Lower leg skin (tissue), 3 donors: ENCODE results near the gene RAP1GAP2.

Experiments used
- CTCF ChIP-seq, 3 donors: fragments of 450-650 bp; IDR thresholded peaks; one replicate each; pipeline ENCODE4 v1.5.1; 2016; ENCODE audit warnings: antibody characterized with exemption in 3 of 3, mild to moderate bottlenecking in 3 of 3, moderate library complexity in 2 of 3
- POLR2A ChIP-seq, 2 donors: fragments of 450-650 bp; IDR thresholded peaks; one replicate each; pipeline ENCODE4 v1.6.1; 2016 to 2017; ENCODE audit warnings: antibody characterized with exemption in 2 of 2, mild to moderate bottlenecking in 1 of 2, moderate library complexity in 1 of 2

GRCh38 chr17:2899906-2900305, 103.7 kb downstream of the RAP1GAP2 start:
- TF ChIP-seq CTCF (IDR thresholded peaks at IDR 0.05) (no peak), POLR2A (IDR thresholded peaks at IDR 0.05) (no peak)
